GM23338 (cell line): ENCODE measurements around the gene EIF4E3.

Experiments
- CREB1 ChIP-seq: fragments of 250-450 bp; sonication (Bioruptor Pico); IDR thresholded peaks from 2 replicates; pipeline ENCODE4 v1.5.0; 2020; ENCODE audit warnings: low read depth, mild to moderate bottlenecking, moderate library complexity
- EZH2 ChIP-seq: fragments of 200-600 bp; sonication (generic); IDR thresholded peaks from one replicate; pipeline ENCODE4 v1.8.0; 2017; ENCODE audit warnings: antibody characterized with exemption, mild to moderate bottlenecking, low read depth; ENCODE audit not compliant: unreplicated experiment
- EZH2phosphoT487 ChIP-seq: fragments of 200-600 bp; sonication (generic); IDR thresholded peaks from one replicate; pipeline ENCODE4 v1.8.1; 2018; ENCODE audit warnings: antibody characterized with exemption; ENCODE audit not compliant: unreplicated experiment
- JUNB ChIP-seq: IDR thresholded peaks from one replicate; pipeline ENCODE4 v1.6.1; 2016; ENCODE audit warnings: antibody characterized with exemption; ENCODE audit not compliant: unreplicated experiment
- POLR2AphosphoS5 ChIP-seq: IDR thresholded peaks from 2 replicates; pipeline ENCODE4 v1.6.1; 2016; ENCODE audit warnings: antibody characterized with exemption, low read depth
- ZNF114 ChIP-seq: fragments of 250-450 bp; sonication (Bioruptor Pico); IDR thresholded peaks from 2 replicates; pipeline ENCODE4 v1.5.0; 2020; ENCODE audit warnings: mild to moderate bottlenecking, moderate library complexity
- TF ChIP-seq, protein P1 (sequence below), 2 experiments: fragments of 200-600 bp in 1 of 2; sonication (generic) in 1 of 2; conservative IDR thresholded peaks; 2 replicates each; pipeline versions ENCODE4 v1.5.1 to v1.6.1; 2016 to 2017; ENCODE audit warnings: antibody characterized with exemption in 2 of 2, low read depth in 2 of 2, mild to moderate bottlenecking in 2 of 2, moderate library complexity in 1 of 2
- TF ChIP-seq, protein P2 (sequence below): IDR thresholded peaks from one replicate; pipeline ENCODE4 v1.6.1; 2018; ENCODE audit warnings: antibody characterized with exemption; ENCODE audit not compliant: unreplicated experiment
- TF ChIP-seq, protein P3 (sequence below): IDR thresholded peaks from 2 replicates; pipeline ENCODE4 v1.6.1; 2016; ENCODE audit warnings: antibody characterized with exemption

DNA sequence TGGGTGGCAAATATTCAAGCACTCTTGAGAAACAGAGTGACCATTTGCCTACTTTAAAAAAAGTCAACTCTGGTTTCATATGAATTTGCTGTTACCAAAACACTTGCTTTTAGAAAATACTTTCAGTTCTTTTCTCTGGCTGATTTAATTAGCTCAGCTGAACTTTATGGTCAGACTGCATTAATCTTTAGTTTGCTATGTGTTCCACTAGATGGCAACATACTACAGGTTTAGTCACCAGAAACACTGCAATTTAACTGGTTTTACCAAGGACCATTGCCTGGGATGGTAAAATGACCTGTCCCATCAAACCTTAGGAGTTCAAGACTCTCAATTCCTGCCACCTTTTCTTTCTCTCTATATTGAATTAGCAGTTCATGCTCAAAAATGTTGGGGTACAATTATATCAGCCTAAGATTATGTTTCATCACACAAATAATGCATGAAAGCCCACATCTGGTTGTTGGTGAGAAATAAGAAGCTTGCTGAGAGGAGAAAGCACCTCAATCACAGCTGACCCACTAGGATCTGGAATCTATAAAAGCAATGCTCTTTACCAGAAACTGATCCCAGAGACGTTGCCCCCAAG lies 14.2 kb downstream of the EIF4E3 start:
- TF ChIP-seq, protein P1, sequence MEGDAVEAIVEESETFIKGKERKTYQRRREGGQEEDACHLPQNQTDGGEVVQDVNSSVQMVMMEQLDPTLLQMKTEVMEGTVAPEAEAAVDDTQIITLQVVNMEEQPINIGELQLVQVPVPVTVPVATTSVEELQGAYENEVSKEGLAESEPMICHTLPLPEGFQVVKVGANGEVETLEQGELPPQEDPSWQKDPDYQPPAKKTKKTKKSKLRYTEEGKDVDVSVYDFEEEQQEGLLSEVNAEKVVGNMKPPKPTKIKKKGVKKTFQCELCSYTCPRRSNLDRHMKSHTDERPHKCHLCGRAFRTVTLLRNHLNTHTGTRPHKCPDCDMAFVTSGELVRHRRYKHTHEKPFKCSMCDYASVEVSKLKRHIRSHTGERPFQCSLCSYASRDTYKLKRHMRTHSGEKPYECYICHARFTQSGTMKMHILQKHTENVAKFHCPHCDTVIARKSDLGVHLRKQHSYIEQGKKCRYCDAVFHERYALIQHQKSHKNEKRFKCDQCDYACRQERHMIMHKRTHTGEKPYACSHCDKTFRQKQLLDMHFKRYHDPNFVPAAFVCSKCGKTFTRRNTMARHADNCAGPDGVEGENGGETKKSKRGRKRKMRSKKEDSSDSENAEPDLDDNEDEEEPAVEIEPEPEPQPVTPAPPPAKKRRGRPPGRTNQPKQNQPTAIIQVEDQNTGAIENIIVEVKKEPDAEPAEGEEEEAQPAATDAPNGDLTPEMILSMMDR (conservative IDR thresholded peaks at IDR 0.05; ENCODE audit: low read depth in 2 of 2), result peak; percentile 83
- TF ChIP-seq EZH2 (no peak), EZH2phosphoT487 (no peak), POLR2AphosphoS5 (no peak), CREB1 (no peak), JUNB (no peak), ZNF114 (CRISPR knock-in tag) (no peak)
- TF ChIP-seq, protein P2, sequence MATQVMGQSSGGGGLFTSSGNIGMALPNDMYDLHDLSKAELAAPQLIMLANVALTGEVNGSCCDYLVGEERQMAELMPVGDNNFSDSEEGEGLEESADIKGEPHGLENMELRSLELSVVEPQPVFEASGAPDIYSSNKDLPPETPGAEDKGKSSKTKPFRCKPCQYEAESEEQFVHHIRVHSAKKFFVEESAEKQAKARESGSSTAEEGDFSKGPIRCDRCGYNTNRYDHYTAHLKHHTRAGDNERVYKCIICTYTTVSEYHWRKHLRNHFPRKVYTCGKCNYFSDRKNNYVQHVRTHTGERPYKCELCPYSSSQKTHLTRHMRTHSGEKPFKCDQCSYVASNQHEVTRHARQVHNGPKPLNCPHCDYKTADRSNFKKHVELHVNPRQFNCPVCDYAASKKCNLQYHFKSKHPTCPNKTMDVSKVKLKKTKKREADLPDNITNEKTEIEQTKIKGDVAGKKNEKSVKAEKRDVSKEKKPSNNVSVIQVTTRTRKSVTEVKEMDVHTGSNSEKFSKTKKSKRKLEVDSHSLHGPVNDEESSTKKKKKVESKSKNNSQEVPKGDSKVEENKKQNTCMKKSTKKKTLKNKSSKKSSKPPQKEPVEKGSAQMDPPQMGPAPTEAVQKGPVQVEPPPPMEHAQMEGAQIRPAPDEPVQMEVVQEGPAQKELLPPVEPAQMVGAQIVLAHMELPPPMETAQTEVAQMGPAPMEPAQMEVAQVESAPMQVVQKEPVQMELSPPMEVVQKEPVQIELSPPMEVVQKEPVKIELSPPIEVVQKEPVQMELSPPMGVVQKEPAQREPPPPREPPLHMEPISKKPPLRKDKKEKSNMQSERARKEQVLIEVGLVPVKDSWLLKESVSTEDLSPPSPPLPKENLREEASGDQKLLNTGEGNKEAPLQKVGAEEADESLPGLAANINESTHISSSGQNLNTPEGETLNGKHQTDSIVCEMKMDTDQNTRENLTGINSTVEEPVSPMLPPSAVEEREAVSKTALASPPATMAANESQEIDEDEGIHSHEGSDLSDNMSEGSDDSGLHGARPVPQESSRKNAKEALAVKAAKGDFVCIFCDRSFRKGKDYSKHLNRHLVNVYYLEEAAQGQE, result no peak
- TF ChIP-seq, protein P3, sequence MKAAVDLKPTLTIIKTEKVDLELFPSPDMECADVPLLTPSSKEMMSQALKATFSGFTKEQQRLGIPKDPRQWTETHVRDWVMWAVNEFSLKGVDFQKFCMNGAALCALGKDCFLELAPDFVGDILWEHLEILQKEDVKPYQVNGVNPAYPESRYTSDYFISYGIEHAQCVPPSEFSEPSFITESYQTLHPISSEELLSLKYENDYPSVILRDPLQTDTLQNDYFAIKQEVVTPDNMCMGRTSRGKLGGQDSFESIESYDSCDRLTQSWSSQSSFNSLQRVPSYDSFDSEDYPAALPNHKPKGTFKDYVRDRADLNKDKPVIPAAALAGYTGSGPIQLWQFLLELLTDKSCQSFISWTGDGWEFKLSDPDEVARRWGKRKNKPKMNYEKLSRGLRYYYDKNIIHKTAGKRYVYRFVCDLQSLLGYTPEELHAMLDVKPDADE, result no peak
